Right hindlimb (tissue), 1 donor: ENCODE results near the gene NABP1.
A peak's percentile ranks its signal among the peaks of the same experiment; 100 is the strongest.

Experiments used
- DNase-seq: peaks from one replicate; pipeline ENCODE4 v3.0.0-alpha.2; 2018

The NABP1 gene

DNA sequence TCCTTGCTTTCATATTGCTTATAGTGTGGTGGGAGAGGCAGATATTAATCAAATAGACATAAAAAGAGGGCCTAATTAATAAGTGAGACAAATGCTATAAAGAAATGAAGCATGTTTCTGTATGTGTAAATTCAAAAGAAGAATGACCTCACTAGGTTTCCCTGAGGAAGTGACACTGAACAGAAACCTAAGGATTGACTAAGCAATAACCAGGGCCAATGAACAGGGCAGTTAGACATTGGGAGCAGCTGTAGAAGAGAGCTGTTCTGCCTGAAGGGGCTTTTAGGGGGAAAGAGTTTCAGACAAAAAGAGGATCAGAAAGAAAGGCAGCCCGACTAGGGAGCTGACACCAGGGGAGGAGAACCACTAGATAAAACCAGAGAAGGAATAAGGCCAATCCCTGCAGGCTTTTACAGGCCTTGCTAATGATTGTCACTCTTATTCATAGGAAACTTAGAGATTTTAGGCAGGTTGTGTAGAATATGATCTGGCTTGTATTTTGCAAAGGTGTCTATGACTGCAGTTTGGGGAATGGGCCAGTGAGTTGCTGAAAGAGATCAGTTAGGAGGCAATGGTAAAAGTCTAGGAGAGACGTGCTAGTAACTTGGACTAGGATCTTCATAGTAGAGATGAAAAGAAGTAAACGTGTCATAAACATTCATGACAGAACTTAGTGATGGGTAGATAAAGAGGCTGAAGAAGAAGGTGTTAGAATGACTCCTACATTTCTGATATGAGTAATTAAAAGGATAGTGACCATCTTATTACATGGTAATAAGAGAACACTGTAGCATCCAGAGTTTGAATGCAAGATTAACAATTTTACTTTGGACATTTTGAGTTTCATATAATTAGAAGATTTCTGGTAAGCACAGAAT, 26.8 kb upstream of the NABP1 start:
- DNase-seq: no peak

DNA sequence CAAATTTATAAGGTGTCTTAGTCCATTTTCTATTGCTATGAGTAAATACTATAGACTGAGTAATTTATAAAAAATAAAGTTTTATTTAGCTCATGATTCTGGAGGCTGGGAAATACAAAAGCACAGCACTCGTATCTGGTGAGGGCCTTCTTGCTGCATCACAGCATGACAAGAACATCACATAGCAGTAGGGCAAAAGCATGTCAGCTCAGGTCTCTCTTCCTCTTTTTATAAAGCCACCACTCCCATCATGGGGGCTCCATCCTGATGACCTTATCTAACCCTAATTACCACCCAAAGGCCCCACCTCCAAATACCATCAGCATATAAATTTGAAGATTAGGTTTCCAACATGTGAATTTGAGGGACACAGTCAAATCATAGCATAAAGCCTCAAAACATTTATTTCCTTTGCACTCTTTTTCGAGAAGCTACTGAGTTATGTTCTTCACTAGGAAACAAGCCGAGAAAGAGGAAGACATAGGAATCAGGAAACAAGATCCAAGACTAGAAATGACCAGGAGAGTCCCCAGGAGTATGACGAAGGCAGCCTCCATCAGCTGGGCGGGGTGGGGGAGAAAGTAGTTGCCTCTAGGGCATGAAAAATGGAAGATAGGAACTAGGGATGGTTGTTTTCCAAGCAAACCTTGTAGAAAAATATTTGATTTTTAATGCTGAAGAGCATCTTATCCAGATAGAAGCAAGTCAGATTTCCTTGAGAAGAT, 24.1 kb upstream of the NABP1 start:
- no peak for DNase-seq

DNA sequence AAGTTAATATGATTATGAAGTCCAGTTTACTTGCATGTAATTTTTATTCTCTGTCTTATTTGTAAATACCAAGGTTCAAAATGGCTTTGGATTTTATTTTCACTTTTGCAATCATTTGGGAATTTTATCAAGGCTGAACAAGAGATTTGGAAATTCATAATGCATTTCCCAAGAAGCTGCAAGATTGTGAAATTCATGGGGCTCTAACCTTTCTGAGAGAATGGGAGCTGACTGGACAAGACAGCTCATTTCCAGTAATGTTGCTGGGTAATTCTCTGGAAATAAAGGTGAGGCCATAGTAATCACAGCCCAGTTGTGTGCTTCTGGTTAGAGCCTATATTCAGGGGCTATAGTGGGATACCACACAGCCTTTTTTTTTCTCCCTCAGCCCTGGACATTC, 21.5 kb upstream of the NABP1 start:
- no peak for DNase-seq

DNA sequence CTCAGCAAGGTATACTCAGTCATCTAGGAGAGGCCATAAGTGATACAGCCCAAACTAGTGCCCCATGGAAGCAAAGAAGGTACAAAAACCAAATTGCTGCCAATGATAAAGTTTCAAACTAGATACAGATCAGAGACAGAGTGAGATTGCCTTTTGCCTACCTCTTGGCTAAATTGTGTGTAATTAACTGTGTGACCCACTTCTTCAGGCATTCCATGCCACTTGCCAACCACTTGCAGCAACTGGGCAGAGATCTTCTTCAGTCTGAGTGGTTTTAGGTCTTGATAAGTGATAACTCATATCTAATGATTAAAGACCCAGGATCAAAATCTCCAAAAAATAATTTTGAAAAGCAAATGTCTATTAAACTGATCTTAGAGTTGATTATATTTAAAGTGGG, 21.1 kb upstream of the NABP1 start:
- no peak for DNase-seq

DNA sequence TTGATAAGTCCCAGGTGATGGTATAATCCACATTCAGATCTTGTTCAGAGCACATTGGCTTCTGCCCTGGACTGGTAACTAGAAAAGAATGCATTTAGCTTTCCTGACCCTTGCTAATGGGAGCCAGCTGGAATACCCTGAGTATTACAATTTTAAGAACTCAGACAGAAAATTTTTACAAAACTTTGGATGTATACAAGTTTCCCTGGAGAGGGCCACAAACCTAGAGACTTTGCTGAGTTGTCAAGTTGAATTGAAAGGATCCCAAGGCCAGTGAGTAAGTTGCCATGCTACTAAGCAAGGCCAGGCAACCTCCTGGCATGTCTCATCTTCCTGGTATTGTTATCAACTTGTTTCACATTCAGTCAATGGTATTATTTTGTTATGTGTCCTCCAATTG, 20.0 kb upstream of the NABP1 start:
- DNase-seq: no peak

DNA sequence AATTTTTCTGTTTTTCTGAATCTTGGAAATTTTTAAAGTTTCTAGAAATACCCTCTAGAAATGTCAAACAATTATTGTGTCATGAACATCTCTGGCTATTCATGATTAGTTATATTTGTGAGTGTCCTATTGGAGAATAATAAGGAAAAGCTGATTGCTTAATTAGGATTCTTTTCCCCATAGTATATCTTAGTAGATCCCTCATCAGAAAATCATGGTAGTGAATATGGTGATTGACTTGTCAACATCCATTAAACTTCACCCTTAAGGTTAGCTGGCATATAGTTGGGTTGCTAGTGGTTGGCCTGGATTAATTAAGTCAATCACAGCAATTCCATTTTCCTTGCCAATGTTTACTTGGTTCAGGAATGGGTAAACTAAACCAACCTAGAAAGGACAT, 18.7 kb upstream of the NABP1 start:
- no peak for DNase-seq

DNA sequence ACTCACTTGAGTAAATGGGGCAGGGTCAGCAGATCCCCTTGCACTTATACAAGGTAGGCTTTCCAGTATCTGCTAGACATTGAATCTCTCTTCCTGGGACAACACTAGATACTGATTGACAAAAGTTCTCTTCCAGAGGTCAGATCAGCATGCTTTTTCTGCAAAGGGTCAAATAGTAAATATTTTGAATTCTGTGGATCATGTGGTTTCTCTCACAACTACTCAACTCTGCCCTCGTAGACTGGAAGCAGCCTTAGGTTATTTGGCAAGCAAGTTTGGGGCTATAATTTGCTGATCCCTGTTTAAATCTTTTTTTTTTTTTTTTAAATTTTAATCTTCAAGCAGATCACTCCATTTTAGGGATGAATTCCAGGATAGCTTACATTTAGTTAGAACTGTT, 17.4 kb upstream of the NABP1 start:
- no peak for DNase-seq

DNA sequence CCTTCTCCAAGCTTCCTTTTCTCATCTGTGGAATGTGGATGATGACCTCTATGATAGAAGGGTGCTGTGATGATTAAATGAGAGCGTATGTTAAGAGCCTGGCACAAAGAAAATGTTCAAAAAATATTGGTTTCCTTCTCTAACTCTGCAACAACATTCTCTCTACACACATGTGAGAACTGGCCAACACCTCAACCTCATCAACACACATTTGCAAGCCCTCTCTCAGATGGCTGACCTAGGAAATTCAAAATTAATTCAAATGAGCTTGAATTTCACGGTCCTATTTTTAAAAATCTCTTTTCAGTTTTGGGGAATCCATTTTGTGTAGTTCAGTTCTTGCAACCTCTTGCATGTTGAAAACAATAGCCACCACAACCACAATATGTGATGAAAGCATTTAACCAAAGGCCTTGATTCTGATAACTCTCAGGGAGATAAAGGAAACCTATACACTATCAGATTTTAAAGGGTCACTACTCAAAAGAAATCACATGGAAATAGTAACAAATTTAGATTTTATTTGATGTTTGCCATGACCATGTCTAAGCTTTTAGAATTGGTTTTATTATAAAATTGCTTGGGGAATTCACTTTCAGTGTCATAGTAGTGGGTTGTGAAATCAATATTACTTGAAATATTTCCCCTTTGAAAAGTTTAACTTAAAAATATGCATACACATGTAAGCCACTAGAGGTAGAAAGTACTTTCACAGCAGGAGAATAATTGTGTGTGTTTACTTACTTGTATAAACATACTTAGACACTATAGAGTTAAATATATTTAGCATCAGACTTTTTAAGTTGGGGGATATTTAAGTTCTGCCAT, 16.6 kb upstream of the NABP1 start:
- no peak for DNase-seq

DNA sequence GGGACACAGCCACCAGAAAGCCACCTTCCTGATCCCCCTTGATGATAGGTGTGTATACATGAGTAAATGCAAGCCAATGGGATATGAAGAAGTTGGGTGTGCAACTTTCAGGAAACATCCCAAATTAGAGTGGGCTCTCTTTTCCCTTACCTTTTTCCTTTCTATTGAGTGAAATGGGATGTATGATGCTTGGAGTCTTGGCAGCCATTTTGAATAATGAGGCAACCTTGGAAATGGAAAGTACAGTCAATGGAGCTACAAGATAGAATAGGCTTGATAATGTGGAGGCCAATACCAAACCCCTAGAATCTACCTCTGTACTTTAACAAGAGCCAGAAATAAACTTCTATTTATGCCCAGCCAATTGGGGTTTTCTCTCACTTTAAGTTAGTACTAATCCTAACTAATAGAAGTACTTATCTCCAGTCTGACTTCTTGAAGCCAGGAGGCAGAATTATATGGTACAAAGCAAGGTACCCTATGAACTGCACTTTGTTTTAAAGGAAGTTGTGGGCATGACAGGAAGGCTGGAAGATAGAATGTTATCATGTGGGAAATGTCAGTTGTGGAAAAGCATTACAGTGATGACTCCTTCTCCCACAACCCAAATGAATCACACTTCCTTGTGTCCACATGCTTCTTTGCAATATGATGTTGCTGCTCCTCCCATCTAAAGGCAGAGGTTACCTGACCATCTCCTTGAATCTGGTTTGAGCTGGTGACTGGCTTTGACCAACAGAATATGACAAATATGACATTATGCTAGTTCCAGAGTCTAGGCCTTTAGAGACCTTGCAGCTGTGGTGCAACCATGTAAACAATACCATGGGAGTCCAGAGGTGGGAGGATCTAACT, 12.9 kb upstream of the NABP1 start:
- no peak for DNase-seq

DNA sequence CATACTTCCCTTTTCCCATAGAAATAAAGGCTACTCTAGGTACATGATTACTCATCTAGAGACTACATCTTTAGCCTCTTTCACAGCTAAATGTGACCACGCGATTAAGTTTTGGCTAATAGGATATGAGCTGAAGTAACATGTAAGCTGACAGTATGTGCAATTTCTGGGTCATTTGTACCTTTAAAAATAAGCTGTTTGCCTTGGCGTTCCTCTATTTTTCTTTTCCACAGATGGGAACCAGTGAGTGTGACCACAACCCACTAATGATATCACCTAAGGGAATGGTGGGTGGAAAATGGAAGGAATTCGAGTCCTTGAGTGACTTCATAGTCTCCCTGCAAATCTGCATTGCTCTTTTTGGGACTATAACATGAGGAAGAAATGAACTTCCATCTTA, 11.7 kb upstream of the NABP1 start:
- no peak for DNase-seq

DNA sequence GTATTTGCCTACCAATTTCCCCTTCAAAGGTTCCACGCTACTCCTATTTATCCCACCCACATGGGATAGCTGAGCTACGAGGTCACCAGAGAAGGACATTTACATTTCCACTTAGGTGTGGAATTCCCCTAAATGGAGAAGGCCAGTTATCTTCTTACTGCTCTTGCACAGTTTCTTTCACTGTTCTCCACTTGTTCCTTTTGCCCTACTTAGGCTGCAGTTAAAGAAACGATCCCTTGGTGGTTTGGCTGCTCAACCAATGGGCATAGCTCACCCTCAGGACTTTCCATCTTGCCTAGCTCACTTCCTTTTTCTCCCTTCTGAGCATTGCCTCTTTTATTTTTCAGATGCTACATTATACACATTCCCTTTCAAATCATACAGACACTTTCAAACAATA, 11.2 kb upstream of the NABP1 start:
- no peak for DNase-seq

DNA sequence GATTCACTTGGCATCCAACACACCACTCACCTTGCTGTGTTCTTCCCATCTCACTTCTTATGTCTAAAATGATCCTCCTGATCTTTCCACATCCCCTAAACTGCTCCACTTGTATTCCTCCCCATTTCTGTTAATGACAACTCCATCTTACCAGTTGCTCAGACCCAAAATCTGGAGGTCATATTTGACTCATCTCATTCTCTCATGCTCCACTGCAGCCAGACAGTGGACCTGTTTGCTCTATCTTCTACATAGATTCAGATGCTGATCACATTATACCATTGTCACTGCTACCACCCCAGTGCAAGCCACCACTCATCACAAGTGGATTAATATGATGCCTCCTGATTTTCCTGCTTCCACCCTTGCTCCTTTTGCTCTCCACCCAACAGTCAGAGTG, 7.9 kb upstream of the NABP1 start:
- no peak for DNase-seq

DNA sequence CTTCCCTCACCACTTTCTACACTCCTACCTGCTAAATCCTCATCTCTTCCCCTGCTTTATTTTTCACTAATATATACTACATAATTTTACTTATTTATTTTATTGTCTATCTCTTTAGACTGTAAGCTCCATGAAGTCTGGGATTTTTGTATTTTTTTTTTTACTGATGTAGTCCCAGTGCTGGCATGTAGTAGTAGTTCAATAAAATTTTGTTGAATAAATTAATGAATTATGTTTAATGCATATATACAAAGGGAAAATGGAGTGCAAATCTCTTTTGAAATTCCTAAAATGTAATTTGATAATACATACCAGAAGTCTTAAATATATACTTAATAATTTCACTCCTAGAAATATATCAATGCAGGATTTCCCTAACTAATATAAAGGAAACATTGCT, 7.1 kb upstream of the NABP1 start:
- DNase-seq: no peak

DNA sequence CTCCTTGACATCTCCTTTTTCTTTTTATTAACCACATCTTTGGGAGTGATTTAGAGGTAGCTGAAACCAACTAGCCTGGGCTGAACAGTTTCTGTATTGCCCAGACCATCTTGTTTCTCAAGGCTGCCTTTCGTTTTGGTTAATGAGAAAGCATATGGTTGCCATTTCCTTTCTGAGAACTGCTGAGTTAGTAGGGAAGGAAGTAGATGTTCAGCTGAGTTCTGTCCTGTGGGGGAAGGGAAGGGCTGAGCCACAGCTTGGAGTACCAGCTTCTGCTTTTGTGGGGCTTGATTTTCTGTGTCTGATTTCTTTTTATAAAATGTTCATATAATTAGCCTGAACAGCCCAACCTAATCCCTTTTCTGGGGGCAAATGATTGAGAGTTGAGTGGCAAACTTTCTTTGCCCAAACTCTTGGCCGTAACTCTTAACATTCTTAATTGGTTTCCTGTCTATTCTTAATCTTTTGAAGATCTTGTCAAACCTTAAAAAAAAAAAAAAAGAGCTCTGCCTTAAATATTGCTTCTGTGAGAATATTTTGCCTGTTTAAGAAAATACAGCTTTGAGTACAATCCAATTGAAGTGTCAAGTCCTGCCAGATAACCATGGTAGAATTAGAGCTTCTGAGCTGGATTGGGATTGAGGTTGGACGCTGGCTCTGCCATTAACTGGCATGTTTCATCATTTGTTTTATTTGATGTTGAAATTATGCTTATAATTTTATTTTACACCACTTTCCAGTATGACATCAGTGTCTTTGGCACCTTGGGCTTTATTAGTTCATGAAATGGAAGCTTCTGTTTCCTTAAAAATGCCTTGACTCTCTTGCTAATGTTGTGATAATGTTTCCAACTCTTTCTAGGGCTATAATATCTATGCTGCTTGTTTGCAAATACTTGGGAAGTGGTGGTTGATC, 1.9 kb upstream of the NABP1 start:
- DNase-seq: no peak

DNA sequence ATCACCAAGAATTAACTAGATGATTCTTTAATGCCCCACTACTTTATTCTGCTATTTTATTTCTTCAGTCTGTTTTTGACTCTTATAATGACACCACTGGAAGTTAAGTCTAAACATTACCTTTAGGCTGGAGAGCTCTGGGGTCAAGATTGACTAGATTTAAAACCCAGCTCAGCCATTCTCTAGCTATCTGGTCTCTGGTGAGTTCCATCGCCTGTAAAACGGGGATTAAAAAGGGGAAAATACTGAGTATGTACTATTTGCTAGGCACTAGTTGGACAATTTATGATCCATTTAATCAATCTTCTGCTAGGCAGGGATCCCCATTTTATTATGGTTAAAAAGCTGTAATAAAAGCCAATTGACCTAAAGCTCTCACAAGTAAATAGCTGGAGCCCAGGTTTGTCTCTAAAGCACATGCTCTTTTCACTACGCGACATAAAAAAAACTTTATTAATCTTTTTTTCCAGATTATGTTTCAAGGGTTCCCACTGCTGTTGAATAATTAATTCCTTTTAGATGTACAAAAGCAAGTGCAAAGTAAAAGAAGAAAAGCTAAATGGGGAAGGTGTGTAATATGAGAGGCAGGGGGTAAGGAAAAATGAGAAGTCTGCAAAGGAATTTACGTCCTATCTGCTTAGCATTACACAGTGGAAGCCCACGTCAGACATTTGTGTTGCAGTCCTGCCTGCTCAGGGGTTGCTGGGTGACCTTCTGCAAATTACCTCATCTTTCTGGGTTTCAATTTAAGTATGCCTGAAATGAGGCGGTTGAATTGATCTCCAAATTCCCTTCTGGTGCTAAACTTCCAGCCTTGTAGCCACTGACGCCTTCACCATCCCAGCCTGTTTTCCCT, 918 bp upstream of the NABP1 start:
- no peak for DNase-seq

DNA sequence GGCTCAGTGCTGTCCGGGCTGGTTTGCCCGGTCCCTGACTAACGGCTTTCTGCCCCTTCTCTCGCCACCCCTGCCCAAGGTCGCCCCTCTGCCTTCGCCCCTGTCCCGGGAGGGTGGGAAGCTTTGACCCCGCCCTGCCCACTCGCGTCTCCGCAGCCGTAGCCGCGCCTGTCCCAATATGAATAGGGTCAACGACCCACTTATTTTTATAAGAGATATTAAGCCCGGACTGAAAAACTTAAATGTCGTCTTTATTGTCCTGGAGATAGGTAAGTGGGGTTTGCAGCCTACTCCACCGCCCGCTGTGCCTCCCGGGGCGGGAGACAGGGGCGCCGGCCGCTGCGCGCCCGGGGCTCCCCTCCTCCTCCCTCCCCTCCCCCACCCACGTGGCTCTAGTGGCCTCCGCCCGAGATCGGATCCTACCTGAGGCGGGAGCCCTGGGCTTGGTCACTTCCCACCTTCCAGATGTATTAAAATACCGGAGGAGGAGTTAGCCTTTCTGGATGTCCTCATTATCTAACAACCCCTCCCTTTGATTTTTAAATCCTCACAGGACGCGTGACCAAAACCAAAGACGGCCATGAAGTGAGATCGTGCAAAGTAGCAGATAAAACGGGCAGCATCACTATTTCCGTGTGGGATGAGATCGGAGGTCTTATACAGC, 633 bp downstream of the NABP1 start:
- peak; percentile 48 for DNase-seq

DNA sequence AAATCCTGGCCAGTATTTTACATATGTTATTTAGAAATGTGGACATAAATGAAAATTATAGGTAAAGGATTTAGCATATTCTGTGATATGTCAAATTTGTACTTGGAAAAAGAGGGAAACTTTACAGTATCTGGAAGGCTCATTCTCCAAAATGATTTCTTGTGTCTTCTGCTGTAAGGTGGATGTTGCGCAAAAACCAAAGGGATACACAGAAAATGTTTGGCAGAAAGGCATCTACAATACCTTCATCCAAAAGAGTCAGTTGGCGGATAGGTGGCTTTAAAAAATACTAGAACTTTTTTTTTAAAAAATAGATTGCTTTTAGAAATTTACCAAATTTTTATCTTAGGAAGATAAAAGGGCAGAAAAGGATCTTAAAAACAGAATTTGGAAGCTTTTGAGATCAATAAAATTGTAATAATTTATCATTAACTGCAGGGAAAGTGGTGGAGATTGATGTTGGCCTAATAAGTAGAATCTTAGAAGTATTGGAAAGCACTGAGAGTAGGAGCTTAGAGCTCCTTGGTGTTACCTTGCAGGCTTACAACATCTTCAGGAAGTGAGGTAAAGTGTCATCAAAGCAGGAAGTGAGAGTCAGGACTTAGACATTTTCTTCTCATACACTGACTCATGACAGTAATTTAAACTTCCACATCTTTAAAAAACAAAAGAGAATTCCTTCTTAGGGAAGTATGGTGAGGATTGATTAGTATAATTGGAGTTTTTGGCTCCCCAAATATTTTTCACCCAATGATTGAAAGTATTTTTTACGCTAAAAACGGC, 2.1 kb downstream of the NABP1 start:
- DNase-seq: no peak

DNA sequence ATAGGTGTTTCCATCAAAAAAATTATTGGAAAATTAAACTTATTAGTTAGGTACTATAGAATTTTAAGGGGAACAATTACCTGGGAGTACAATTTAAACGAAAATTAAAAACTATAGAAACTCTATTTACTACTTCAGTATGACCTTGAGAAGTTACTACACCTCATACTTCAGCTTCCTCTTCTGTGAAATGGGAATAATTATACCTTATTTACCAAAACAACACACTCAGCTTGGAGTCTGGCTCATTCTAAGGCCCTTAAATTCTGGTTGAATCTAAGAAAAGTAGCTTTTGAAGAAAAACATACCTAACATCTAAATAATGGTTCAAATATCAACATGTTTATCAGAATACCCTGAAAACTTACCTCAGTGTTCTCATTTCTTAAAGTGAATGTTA, 2.7 kb downstream of the NABP1 start:
- DNase-seq: no peak

DNA sequence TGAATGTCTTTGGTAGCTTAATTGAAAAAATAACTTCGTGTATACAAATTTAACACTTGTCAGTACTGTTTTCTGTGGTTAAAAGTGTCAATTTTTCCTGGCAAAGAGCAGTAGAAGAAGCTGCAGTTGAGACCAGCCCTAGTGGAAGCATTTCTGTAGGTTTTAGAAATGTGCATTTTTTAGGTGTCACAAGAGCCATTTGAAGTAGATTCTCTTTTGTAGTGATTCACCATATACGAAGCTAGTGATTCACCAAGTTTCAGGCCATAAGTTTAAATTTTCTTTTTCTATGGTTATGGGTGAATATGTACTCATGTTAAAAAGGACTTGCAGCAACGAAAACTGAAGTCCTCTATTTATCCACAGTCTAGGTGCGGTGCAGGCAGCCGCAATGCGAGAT, 4.2 kb downstream of the NABP1 start:
- no peak for DNase-seq
